Measurements from ENCODE around the gene FHAD1.

The FHAD1 gene

GRCh38 chr1:15271196-15271595 lies 24.2 kb downstream of the FHAD1 start:
- Mint-ChIP-seq H3K9me3 (no peaks in the 10 kb centered on the region), H3K27me3 (ENCODE audit: low read depth) (peaks cover 19% of the 10 kb centered on the region), H3K4me1 (ENCODE audit: low read depth) (peaks cover 3% of the 10 kb centered on the region), H3K36me3 (ENCODE audit: low read depth) (no peaks in the 10 kb centered on the region), H3K27ac (no peak overlapping the region), H3K4me3 (no peak overlapping the region)
- no peak for DNase-seq (ENCODE audit: low spot score)

GRCh38 chr1:15272009-15272781 lies 25.2 kb downstream of the FHAD1 start:
- Mint-ChIP-seq H3K36me3 (ENCODE audit: low read depth) (no peaks in the 10 kb centered on the region), H3K4me3 (no peak overlapping the region), H3K9me3 (no peaks in the 10 kb centered on the region), H3K4me1 (ENCODE audit: low read depth) (peaks cover 3% of the 10 kb centered on the region), H3K27ac (no peak overlapping the region), H3K27me3 (ENCODE audit: low read depth) (peaks cover 18% of the 10 kb centered on the region)
- DNase-seq (ENCODE audit: low spot score): peak; percentile 25

- H3K27me3 Mint-ChIP-seq (ENCODE audit: low read depth): peaks cover 18% of the 10 kb centered on the region
- H3K4me3 Mint-ChIP-seq: no peak overlapping the region
- no peaks in the 10 kb centered on the region for H3K36me3 Mint-ChIP-seq (ENCODE audit: low read depth)
- no peak for DNase-seq (ENCODE audit: low spot score)
- peaks cover 3% of the 10 kb centered on the region for H3K4me1 Mint-ChIP-seq (ENCODE audit: low read depth)
- H3K9me3 Mint-ChIP-seq: no peaks in the 10 kb centered on the region
- no peak overlapping the region for H3K27ac Mint-ChIP-seq
Measured at GRCh38 chr1:15272782-15273127, 25.7 kb downstream of the FHAD1 start.

- H3K36me3 Mint-ChIP-seq (ENCODE audit: low read depth): no peaks in the 10 kb centered on the region
- H3K27ac Mint-ChIP-seq: no peak overlapping the region
- peaks cover 18% of the 10 kb centered on the region for H3K27me3 Mint-ChIP-seq (ENCODE audit: low read depth)
- no peak overlapping the region for H3K4me3 Mint-ChIP-seq
- H3K9me3 Mint-ChIP-seq: no peaks in the 10 kb centered on the region
- peaks cover 3% of the 10 kb centered on the region for H3K4me1 Mint-ChIP-seq (ENCODE audit: low read depth)
- no peak for DNase-seq (ENCODE audit: low spot score)
Measured at GRCh38 chr1:15273274-15273673, 26.3 kb downstream of the FHAD1 start.

- Mint-ChIP-seq H3K4me1 (ENCODE audit: low read depth) (peaks cover 3% of the 10 kb centered on the region), H3K9me3 (no peaks in the 10 kb centered on the region), H3K27ac (no peak overlapping the region), H3K27me3 (ENCODE audit: low read depth) (peaks cover 11% of the 10 kb centered on the region), H3K4me3 (no peak overlapping the region), H3K36me3 (ENCODE audit: low read depth) (no peaks in the 10 kb centered on the region)
- no peak for DNase-seq (ENCODE audit: low spot score)
Measured at GRCh38 chr1:15275921-15276683, 29.1 kb downstream of the FHAD1 start.

- no peak for DNase-seq (ENCODE audit: low spot score)
- H3K4me3 Mint-ChIP-seq: no peak overlapping the region
- H3K27me3 Mint-ChIP-seq (ENCODE audit: low read depth): peaks cover 12% of the 10 kb centered on the region
- H3K4me1 Mint-ChIP-seq (ENCODE audit: low read depth): peaks cover 3% of the 10 kb centered on the region
- no peaks in the 10 kb centered on the region for H3K9me3 Mint-ChIP-seq
- no peaks in the 10 kb centered on the region for H3K36me3 Mint-ChIP-seq (ENCODE audit: low read depth)
- no peak overlapping the region for H3K27ac Mint-ChIP-seq
Measured at GRCh38 chr1:15276691-15277446, 29.8 kb downstream of the FHAD1 start.

GRCh38 chr1:15277447-15277838 lies 30.4 kb downstream of the FHAD1 start:
- DNase-seq (ENCODE audit: low spot score): no peak
- Mint-ChIP-seq H3K4me3 (no peak overlapping the region), H3K9me3 (no peaks in the 10 kb centered on the region), H3K36me3 (ENCODE audit: low read depth) (no peaks in the 10 kb centered on the region), H3K27me3 (ENCODE audit: low read depth) (peaks cover 13% of the 10 kb centered on the region), H3K4me1 (ENCODE audit: low read depth) (peaks cover 2% of the 10 kb centered on the region), H3K27ac (no peak overlapping the region)

- Mint-ChIP-seq H3K36me3 (ENCODE audit: low read depth) (no peaks in the 10 kb centered on the region), H3K27me3 (ENCODE audit: low read depth) (peaks cover 10% of the 10 kb centered on the region), H3K4me1 (ENCODE audit: low read depth) (no peaks in the 10 kb centered on the region), H3K9me3 (no peaks in the 10 kb centered on the region), H3K27ac (no peak overlapping the region), H3K4me3 (no peak overlapping the region)
- no peak for DNase-seq (ENCODE audit: low spot score)
Measured at GRCh38 chr1:15277933-15278332, 30.9 kb downstream of the FHAD1 start.

- Mint-ChIP-seq H3K27me3 (ENCODE audit: low read depth) (peaks cover 10% of the 10 kb centered on the region), H3K4me3 (no peak overlapping the region), H3K36me3 (ENCODE audit: low read depth) (no peaks in the 10 kb centered on the region), H3K27ac (no peak overlapping the region), H3K9me3 (no peaks in the 10 kb centered on the region), H3K4me1 (ENCODE audit: low read depth) (no peaks in the 10 kb centered on the region)
- no peak for DNase-seq (ENCODE audit: low spot score)
Measured at GRCh38 chr1:15279576-15280230, 32.7 kb downstream of the FHAD1 start.

- Mint-ChIP-seq H3K36me3 (ENCODE audit: low read depth) (no peaks in the 10 kb centered on the region), H3K27me3 (ENCODE audit: low read depth) (peaks cover 9% of the 10 kb centered on the region), H3K4me1 (ENCODE audit: low read depth) (no peaks in the 10 kb centered on the region), H3K4me3 (no peak overlapping the region), H3K9me3 (no peaks in the 10 kb centered on the region), H3K27ac (no peak overlapping the region)
- DNase-seq (ENCODE audit: low spot score): no peak
Measured at GRCh38 chr1:15280416-15280815, 33.4 kb downstream of the FHAD1 start.

GRCh38 chr1:15282038-15282437 lies 35.0 kb downstream of the FHAD1 start:
- no peaks in the 10 kb centered on the region for H3K4me1 Mint-ChIP-seq (ENCODE audit: low read depth)
- H3K4me3 Mint-ChIP-seq: no peak overlapping the region
- H3K27me3 Mint-ChIP-seq (ENCODE audit: low read depth): peaks cover 6% of the 10 kb centered on the region
- no peak overlapping the region for H3K27ac Mint-ChIP-seq
- H3K36me3 Mint-ChIP-seq (ENCODE audit: low read depth): no peaks in the 10 kb centered on the region
- no peak for DNase-seq (ENCODE audit: low spot score)
- H3K9me3 Mint-ChIP-seq: peaks cover 3% of the 10 kb centered on the region

GRCh38 chr1:15282810-15283474 lies 35.9 kb downstream of the FHAD1 start:
- H3K27me3 Mint-ChIP-seq (ENCODE audit: low read depth): peaks cover 6% of the 10 kb centered on the region
- H3K4me1 Mint-ChIP-seq (ENCODE audit: low read depth): no peaks in the 10 kb centered on the region
- H3K9me3 Mint-ChIP-seq: peaks cover 7% of the 10 kb centered on the region
- H3K4me3 Mint-ChIP-seq: no peak overlapping the region
- H3K27ac Mint-ChIP-seq: no peak overlapping the region
- no peaks in the 10 kb centered on the region for H3K36me3 Mint-ChIP-seq (ENCODE audit: low read depth)
- DNase-seq (ENCODE audit: low spot score): no peak

GRCh38 chr1:15283526-15283925 lies 36.5 kb downstream of the FHAD1 start:
- no peaks in the 10 kb centered on the region for H3K36me3 Mint-ChIP-seq (ENCODE audit: low read depth)
- H3K4me1 Mint-ChIP-seq (ENCODE audit: low read depth): no peaks in the 10 kb centered on the region
- H3K4me3 Mint-ChIP-seq: no peak overlapping the region
- no peak for DNase-seq (ENCODE audit: low spot score)
- peaks cover 6% of the 10 kb centered on the region for H3K27me3 Mint-ChIP-seq (ENCODE audit: low read depth)
- peaks cover 7% of the 10 kb centered on the region for H3K9me3 Mint-ChIP-seq
- no peak overlapping the region for H3K27ac Mint-ChIP-seq

All from T-helper 2 cell treated with Interferon-gamma antibody and Interleukin-4, amounts not matched to agents 5 μg/mL and 100 μg/mL, for 36 hours (primary cell).